Cardiac muscle cell (in vitro differentiated cells and primary cell): Measurements from ENCODE around the gene RASSF1. TPM values are rescaled to one million over a fixed set of nuclear protein-coding genes. Genes with fewer than 3 reads are reported as not detected.

Experiments used
- DNase-seq, 2 donors: peaks; one replicate each; pipeline versions ENCODE4 v3.0.0 to v3.0.0-alpha.2; 2010 to 2017; ENCODE audit warnings: low read depth in 1 of 2, low spot score in 1 of 2
- H3K27ac ChIP-seq: fragments of 200-600 bp; sonication (generic); 2 replicates; pipeline ENCODE4 v1.5.1; 2016
- H3K27me3 ChIP-seq: fragments of 200-600 bp; sonication (generic); 2 replicates; pipeline ENCODE4 v1.6.0; 2016; ENCODE audit warnings: control low read depth
- H3K36me3 ChIP-seq: fragments of 200-600 bp; sonication (generic); 2 replicates; pipeline ENCODE4 v1.5.1; 2016; ENCODE audit warnings: control low read depth
- H3K4me1 ChIP-seq: fragments of 200-600 bp; sonication (generic); 2 replicates; pipeline ENCODE4 v1.8.1; 2017; ENCODE audit warnings: low read depth, mild to moderate bottlenecking, mixed run types
- H3K4me3 ChIP-seq: fragments of 200-600 bp; sonication (generic); 2 replicates; pipeline ENCODE4 v1.5.1; 2016; ENCODE audit warnings: mild to moderate bottlenecking
- H3K9me3 ChIP-seq: fragments of 200-600 bp; sonication (generic); 2 replicates; pipeline ENCODE4 v1.5.1; 2017; ENCODE audit warnings: low read depth, mild to moderate bottlenecking, control low read depth
- polyA plus RNA-seq: library from polyadenylated mRNA; unstranded; fragments of >200 nt; fragmentation: Nextera tagmentation; extraction: Ambion mirVana; gene quantifications from 2 replicates; pipeline ENCODE4 v1.2.1, GENCODE V29; 2016
- total RNA-seq: library from RNA; depleted of rRNA; stranded (reverse); fragments of >200 nt; gene quantifications from 2 replicates; pipeline ENCODE4 v1.2.3, GENCODE V29; 2016
- TF ChIP-seq, protein P1 (sequence below): IDR thresholded peaks from 2 replicates; pipeline ENCODE4 v1.5.1; 2012; ENCODE audit warnings: low read depth, mild to moderate bottlenecking, low read length

Gene RASSF1
- total and polyA plus RNA-seq, 2 experiments from 2014 or later = 23.1 to 23.8 TPM

DNA sequence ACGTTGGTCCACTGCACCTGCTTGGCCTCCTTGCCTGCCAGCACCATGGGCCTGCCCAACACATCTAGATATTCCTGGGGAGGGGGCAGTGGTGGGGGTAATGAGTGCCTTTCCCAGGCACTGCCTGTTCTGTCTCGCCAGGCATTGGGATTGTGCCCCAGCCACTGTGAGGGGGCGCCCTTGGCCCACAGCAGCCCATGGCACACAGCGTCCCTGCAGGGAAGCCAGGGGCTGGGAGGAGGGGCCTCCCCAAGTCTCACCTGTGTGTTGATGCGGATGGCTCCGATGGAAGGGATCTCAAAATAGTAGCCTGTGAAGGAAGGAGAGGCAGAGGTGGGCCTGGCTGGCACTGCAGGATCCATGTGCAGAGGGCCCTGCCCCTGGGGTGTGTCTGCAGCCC is 37.4 kb upstream of the RASSF1 start:
- TF ChIP-seq, protein P1, sequence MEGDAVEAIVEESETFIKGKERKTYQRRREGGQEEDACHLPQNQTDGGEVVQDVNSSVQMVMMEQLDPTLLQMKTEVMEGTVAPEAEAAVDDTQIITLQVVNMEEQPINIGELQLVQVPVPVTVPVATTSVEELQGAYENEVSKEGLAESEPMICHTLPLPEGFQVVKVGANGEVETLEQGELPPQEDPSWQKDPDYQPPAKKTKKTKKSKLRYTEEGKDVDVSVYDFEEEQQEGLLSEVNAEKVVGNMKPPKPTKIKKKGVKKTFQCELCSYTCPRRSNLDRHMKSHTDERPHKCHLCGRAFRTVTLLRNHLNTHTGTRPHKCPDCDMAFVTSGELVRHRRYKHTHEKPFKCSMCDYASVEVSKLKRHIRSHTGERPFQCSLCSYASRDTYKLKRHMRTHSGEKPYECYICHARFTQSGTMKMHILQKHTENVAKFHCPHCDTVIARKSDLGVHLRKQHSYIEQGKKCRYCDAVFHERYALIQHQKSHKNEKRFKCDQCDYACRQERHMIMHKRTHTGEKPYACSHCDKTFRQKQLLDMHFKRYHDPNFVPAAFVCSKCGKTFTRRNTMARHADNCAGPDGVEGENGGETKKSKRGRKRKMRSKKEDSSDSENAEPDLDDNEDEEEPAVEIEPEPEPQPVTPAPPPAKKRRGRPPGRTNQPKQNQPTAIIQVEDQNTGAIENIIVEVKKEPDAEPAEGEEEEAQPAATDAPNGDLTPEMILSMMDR = no peak
- no peaks in the 10 kb centered on the region for H3K27me3 ChIP-seq
- H3K27ac ChIP-seq = no peak overlapping the region
- H3K4me3 ChIP-seq = no peak overlapping the region
- no peaks in the 10 kb centered on the region for H3K9me3 ChIP-seq
- DNase-seq = no peak
- no peaks in the 10 kb centered on the region for H3K36me3 ChIP-seq
- no peaks in the 10 kb centered on the region for H3K4me1 ChIP-seq

DNA sequence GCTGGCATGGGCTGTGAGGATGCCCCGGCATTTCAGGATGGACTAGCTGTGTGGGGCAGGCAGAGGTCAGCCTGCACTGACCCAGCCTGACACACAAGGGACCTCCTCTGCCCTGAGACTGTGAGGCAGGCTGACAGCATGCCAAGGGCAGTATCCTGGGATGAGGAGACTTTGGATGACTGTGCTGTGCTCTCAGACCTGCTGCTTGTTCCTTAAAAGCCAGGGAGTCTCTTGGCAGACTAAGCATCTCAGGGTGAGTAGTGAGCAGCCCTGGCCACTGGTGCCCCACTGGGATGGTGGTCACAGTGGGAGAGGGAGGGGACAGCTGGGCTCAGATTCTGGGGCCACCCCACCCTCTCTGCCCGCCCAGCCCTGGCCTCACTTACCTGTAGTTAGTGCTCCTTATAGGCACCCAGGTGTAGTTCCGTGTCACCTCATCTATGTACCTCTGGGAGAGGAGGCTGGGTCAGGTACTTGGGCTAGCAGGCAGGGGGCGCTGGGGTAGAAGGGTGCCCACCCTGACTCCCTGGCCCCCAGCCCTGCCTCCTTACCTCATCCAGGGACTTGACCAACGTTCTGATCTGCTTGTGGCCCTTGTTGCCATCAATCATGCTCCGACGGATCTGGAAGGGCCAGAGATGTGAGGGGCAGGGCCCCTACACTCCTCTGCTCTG is 34.8 kb upstream of the RASSF1 start:
- H3K27ac ChIP-seq = no peak overlapping the region
- H3K27me3 ChIP-seq = no peaks in the 10 kb centered on the region
- no peak overlapping the region for H3K4me3 ChIP-seq
- TF ChIP-seq, protein P1 = no peak
- no peaks in the 10 kb centered on the region for H3K9me3 ChIP-seq
- no peaks in the 10 kb centered on the region for H3K4me1 ChIP-seq
- no peak for DNase-seq
- no peaks in the 10 kb centered on the region for H3K36me3 ChIP-seq

DNA sequence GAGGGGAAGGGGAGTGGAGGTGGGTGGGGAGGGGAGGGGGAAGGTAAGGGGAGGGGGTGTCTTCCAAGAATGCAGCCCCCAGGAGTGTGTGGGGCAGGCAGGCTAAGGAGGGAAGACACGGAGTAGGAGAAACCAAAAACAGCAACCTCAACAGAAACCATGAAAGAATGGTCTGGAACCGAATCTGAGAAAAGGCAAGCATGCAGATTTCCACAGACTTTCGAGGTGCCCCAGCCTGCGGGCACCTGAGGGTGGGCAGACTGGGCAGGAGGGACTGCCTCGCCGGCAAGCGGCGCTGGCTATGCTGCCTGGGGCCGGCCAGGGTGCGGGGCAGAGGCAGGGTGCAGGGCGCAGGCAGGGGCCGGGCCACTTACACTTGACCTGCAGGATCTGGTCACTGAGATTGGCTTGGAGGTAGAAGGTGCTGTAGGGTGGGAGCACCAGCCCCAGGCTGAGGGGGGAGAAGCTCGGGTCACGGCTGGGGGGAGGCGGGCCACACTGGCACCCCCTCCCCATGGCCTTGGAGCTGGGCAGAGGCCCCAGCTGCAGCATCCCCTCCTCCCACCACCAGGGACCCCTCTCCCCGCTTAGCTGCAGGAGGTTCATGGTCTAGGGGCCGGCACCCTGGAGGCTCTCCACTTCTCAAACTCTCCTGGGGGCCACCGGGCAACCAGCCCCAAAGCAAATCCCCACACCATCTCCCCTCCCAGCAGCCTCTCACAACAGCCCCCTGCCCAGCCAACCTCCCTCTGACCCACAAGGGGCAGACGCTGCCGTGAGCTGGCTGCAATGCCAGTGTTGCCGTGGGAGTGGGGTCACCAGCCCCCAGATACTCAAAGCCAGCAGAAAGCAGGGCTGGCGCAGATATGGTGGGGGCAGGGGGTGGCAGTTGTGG is 34.0 kb upstream of the RASSF1 start:
- TF ChIP-seq, protein P1 = no peak
- Histone ChIP-seq H3K4me3 (no peak overlapping the region), H3K27ac (no peak overlapping the region), H3K27me3 (no peaks in the 10 kb centered on the region), H3K9me3 (no peaks in the 10 kb centered on the region), H3K36me3 (no peaks in the 10 kb centered on the region), H3K4me1 (no peaks in the 10 kb centered on the region)
- DNase-seq = no peak

DNA sequence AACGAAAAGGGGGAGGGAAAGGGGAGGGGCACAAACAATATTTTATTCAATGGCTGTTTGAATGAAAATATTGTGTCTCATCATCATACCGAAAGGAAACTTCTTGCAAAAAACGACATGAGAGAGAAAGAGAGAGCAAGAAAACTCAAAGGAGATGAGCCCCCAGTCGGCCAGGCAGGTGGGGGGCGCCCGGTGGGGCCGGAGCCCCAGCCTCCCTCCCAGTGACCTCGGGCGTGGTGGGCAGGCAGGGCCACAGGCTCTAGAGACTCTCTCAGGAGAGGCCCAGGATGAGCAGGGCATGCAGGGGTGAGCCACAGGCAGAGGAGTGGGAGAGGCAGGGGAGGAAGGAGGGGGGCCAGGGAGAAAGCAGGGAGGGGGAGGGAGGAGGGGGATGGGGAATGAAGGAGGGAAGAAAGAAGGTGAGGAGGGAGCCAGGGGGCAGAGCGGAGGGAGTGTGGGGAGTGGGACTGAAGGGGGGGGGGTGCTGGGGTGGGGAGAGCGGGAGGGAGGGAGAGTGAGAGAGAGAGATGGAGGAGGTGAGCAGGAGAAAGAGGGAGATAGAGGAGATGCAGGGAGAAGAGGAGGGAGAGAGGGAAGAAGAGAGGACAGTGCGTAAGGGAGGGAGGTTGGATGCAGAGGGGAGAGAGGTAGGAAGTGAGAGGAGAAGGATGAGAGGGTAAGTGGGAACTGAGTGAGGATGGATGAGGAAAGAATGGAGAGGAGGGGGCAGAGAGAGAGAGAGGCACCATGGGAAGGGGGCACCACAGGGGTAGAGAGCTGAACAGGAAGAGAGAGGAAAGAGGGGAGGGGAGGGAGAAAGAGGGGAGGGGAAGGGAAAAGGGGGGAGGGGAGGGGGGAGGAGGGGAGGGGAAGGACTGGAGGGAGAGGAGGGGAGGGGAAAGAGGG is 32.8 kb upstream of the RASSF1 start:
- Histone ChIP-seq H3K4me1 (no peaks in the 10 kb centered on the region), H3K4me3 (no peak overlapping the region), H3K9me3 (no peaks in the 10 kb centered on the region), H3K27me3 (no peaks in the 10 kb centered on the region), H3K36me3 (no peaks in the 10 kb centered on the region), H3K27ac (no peak overlapping the region)
- no peak for DNase-seq
- TF ChIP-seq, protein P1 = no peak

DNA sequence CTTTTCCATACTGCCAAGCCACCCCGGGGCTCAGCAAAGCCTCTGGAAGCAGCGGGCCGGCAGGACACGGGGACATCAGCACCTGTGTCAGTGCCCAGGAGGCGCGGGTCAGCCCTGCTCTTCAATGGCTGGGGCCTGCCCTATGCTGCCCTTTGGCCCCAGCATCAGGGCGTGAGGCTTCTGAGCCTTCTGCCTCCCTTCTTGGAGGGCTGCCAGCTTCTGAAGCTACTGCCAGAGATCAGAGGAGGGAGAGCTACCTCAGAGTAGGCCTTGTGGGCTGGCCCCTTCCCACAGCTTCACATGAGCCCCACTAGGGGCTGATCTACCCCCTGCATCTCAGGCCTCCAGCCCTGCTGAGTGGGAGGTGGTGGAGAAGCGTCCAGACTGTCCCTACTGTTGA is 31.7 kb upstream of the RASSF1 start:
- DNase-seq = peak; percentile 25 to 71

More for the DNA sequence above, 31.7 kb upstream of the RASSF1 start:
- H3K27me3 ChIP-seq = no peaks in the 10 kb centered on the region
- no peak overlapping the region for H3K27ac ChIP-seq
- no peaks in the 10 kb centered on the region for H3K9me3 ChIP-seq
- TF ChIP-seq, protein P1 = no peak
- H3K36me3 ChIP-seq = no peaks in the 10 kb centered on the region
- no peaks in the 10 kb centered on the region for H3K4me1 ChIP-seq
- H3K4me3 ChIP-seq = no peak overlapping the region
